NK-92 (cell line): ENCODE results near the gene DMD.

Experiments
- DNase-seq: peaks from one replicate; lab custom pipeline; 2025; ENCODE audit not compliant: unreplicated experiment; lab: John Stamatoyannopoulos, UW

DMD gene

GRCh38 chrX:33045245-33045644, 166.1 kb downstream of the DMD start:
- DNase-seq = no peak

DNA sequence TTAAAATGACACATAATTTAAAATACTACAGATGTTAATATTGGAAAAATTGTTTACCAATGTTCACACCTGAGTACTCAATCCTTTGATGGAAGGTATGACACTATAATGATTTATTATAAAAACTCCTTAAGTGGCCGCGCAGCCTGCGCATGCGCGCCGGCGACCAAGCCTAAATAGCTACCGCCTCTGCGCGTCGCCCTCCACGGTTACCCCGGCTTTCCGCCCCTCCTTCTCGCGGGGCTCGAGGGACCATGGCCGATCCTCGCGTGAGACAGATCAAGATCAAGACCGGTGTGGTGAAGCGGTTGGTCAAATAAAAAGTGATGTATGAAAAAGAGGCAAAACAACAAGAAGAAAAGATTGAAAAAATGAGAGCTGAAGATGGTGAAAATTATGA, 170.2 kb downstream of the DMD start:
- DNase-seq = no peak

DNA sequence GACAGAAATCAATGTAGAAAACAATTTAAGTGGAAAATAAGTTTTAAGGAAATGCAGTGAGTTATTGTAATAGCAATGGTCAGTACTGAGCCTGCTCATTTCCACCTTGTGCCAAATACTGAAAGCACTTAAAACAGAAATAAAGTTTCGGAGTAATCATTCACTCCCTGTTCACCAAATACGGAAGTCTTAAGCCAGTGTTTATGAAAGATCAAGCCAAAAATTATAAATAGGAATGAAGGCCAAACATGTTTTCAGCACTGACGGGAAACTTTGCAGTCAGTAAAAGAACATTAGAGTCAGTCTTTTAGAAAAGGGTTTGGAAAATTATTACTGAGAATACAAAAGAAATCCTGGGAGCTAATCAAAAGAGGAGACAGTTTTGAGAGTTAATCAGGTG, 178.6 kb downstream of the DMD start:
- DNase-seq = no peak

DNA sequence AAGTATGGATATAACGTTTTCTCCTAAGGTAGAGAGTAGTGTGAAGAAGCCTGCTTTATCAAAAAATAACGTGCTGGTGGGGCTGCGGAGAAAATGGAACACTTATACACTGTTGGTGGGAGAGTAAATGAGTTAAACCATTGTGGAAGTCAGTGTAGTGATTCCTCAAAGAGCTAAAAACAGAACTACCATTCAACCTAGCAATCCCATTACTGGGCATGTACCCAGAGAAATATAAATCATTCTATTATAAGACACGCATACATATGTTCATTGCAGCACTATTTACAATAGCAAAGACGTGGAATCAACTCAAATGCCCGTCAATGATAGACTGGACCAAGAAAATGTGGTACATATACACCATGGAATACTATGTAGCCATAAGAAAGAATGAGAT, 196.4 kb downstream of the DMD start:
- no peak for DNase-seq

- DNase-seq = no peak
Measured at GRCh38 chrX:33014086-33014485, 197.3 kb downstream of the DMD start.

DNA sequence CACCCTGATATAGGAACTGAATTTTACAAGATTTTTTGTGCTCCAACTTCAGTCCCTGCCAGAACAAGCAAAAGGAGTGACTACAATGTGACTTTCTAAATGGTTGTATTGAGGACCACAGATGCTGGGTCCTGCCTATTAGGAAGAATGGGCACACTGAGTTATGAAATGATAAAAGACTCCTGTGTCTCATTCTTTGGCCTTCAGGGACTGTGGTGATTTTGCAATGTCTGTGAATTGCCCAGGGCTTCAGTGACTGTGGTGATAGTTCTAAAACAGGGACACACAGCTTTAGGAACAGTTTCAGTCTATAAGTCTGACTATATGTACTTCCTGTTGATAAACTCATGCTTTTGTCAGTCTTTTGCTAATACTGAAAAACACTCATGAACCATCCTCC, 210.2 kb downstream of the DMD start:
- no peak for DNase-seq

DNA sequence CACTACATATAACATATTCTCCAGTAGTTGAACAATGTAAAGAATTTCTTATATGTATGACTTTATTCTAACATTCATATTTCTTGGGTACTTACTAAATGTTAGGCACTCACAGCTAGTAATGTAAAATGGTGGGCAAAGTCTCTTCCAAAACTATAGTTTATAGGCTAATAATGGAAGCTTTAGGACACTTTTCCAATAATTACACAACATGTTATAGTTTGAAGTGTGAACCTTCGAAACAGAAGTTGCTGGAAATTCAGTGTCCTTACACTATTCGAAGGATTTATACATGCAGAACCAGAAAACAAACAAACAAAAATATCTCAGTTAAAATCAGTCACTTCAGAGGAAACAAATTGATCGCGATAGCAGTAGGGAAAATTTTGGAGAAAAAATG, 212.6 kb downstream of the DMD start:
- DNase-seq = no peak

- DNase-seq = no peak
Measured at GRCh38 chrX:32995427-32995826, 215.9 kb downstream of the DMD start.

DNA sequence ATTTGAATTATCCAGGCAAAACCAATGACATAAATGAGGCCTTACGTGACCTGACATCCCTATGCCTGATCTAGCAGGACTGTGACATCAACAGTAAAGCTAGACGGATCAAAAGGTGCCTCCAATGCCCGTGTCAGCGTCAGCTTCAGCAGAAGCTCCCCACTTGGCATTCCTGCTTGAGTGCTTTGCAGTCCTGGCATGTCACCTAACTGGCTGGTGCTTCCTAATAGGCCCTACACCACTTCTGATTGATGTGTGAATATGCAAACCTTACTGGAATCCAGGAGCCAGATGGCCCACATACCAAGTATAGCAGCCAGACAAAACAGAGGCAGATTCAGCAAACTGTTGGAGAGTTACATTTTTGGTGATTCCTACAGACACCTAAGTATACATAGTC, 224.2 kb downstream of the DMD start:
- no peak for DNase-seq

GRCh38 chrX:32985544-32985943, 225.8 kb downstream of the DMD start:
- no peak for DNase-seq

DNA sequence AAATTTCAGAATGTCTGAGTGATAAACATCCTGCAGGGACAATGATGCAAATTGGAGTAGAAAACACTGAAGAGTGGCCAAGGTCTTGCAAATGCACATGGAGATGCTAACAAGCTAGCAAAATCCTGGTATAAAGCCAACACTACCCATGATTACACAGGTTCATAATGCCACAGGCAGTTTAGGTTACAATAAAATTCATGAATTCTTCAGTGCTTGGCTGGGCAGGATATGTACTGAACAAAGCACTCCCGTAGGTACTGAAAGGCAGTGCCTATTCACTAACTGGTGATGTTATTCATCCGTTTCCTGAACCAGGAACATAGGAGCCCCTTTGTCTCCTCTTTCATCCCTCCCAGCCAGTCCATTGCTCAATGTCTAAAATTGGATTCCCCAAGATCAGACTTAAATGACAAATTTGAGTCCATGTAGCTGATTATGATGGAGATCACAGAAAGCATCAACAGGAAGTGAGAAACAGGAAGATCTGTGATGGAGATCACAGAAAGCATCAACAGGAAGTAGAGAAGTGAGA, 244.5 kb downstream of the DMD start:
- DNase-seq = no peak

GRCh38 chrX:32954125-32954524, 257.2 kb downstream of the DMD start:
- no peak for DNase-seq

DNA sequence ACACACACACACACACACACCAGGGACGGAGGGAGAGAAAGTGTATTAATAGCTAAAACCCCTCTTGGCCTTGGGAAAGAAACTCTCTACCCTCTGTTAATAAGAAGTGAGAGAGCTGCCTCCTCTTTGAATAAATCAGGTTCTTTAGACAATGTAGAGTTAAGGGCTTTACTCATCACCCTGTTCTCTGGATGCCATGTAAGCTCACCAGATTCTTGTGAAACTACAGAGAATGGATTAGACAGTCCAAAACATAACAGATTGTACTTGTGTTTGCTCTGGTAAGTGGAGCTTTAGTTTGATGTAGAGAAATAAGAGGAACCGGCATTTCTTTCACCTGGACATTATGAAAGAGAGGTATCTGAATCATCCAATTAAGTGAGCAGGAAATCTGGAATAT, 263.2 kb downstream of the DMD start:
- no peak for DNase-seq

DNA sequence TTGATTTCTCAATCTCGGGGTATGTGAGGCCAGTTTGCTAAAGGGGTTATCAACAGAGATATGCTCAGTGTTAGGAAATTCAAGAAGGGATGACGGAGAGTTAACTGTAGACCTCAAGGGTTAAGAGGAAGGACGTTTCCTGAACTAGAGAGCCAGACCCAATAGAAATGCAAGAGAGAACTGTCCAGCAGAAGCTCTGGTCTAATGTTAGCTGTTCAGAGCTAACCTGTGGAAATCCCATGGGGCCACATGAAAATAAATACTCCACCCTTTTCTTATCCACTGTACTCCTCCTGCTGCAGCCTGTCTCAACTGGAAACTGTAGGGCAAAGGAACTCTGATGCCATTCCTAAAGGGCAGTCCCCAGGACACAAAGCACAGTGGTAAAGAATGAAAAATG, 274.3 kb downstream of the DMD start:
- DNase-seq = no peak

DNA sequence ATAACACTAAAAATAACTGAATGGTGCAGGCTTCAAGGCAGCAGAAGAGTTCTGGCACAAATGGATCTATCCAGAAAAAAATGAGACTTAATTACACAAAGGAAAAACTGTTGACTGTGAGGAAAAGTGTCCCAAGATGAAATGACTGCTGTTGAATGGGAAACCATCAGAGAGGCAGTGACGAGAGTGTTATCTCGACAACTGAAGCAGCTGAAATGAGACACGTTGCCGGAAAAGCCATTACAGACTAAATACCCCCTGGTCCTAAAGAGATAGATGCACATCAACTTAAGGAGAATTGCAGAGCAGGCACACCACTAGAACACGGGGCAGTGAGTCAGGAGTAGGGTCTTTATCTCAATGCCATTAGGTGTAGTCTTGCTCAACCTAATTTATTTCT, 277.8 kb downstream of the DMD start:
- no peak for DNase-seq

GRCh38 chrX:32929040-32929439, 282.3 kb downstream of the DMD start:
- no peak for DNase-seq

GRCh38 chrX:32896088-32896487, 315.3 kb downstream of the DMD start:
- DNase-seq = no peak

DNA sequence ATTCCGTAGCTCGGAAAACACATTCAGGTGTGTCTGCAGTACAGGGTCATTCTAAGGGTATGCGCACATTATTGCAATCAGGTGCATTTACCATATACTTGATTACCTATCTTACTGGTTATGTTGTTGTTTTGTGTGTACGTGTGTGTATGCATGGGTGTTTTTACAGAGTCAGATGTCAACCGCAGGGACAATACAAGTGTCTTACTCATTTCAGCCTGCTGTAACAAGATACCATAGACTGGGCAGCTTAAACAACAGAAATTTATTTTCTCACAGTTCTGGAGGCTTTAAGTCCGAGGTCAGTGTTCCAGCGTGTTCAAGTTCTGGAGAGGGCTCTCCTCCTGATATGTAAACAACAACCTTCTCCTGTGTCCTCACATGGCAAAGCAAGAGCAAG, 316.7 kb downstream of the DMD start:
- no peak for DNase-seq

DNA sequence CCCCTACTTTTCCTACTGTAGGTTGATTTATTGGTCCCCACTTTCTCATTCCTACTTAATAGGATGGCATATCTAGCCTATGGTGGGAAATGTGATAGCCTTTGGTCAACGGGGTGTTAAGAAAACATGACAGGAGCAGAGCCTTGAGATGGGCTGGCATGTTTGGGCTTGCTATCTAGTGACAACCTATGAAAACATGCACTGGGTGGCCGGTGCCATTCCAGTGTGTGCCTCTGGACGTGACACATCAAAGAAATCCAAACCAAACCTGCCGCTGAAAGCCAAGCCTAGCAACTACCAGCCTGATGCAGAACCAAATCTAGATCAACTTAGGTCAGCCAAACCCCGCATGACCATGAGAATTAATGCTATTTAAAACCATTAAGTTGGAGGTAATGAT, 317.6 kb downstream of the DMD start:
- DNase-seq = no peak

- no peak for DNase-seq
Measured at GRCh38 chrX:32877592-32877991, 333.8 kb downstream of the DMD start.

DNA sequence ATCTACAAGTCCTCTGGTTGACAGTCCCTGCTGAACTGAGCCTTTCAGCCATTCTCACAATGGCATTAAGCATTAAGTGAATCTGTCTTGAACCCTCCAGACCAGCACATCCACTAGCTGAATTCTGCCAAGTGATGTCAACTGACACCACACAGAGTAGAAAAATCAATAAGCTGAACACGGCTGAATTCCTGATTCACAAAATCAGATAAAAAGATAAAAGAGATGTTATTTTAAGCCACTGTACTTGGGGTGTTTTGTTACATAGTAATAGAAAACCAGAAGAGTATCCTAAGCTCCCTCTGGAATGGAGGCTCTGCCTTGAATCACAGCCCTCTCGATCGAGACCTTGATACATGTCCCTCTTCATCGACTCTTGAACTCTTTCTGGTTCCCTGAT, 336.5 kb downstream of the DMD start:
- no peak for DNase-seq

GRCh38 chrX:32873786-32874185, 337.6 kb downstream of the DMD start:
- DNase-seq = no peak

GRCh38 chrX:32871636-32872035, 339.7 kb downstream of the DMD start:
- DNase-seq = no peak

- no peak for DNase-seq
Measured at GRCh38 chrX:32868524-32868895, 342.8 kb downstream of the DMD start.
